Liver (tissue), 3 donors: ENCODE measurements around the gene DEFB110.

Source experiments
- HNF4G ChIP-seq: IDR thresholded peaks from 2 replicates; pipeline ENCODE4 v1.6.1; 2016; ENCODE audit warnings: antibody characterized with exemption
- RXRA ChIP-seq, 2 donors: IDR thresholded peaks; 2 replicates each; pipeline ENCODE4 v1.6.1; 2017 to 2018; ENCODE audit warnings: antibody characterized with exemption in 2 of 2, mild to moderate bottlenecking in 1 of 2
- TF ChIP-seq, protein P1 (sequence below): IDR thresholded peaks from 2 replicates; pipeline ENCODE4 v1.6.1; 2016; ENCODE audit warnings: antibody characterized with exemption
- TF ChIP-seq, protein P2 (sequence below): fragments of 150-350 bp; IDR thresholded peaks from 2 replicates; pipeline ENCODE4 v1.5.1; 2017; ENCODE audit warnings: improper control_type of control experiment, low read depth, low read length; ENCODE audit not compliant: missing input control
- donor health status: healthy.
- donor health status: healthy.

DNA sequence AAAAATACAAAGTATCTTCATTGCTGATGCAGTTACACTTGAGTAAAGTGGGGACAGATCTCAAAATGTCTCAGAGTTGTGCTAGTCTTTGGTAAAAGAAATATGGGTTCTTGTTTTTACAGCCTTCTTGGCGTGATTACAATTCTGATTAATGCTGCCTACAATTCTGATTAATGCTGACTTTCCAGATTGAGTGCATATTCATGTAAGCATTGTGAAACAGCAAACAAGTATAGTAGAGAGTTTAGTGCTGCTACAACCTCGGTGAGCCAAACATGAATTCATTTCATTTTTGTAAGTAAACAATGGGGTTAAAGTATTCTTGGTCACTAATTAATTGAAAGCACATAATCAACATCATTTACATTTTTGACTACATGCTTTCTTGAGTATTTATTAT is 52.2 kb downstream of the DEFB110 start, which contains the start of gene DEFB113:
- TF ChIP-seq, protein P1, sequence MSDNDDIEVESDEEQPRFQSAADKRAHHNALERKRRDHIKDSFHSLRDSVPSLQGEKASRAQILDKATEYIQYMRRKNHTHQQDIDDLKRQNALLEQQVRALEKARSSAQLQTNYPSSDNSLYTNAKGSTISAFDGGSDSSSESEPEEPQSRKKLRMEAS: no peak
- TF ChIP-seq, protein P2, sequence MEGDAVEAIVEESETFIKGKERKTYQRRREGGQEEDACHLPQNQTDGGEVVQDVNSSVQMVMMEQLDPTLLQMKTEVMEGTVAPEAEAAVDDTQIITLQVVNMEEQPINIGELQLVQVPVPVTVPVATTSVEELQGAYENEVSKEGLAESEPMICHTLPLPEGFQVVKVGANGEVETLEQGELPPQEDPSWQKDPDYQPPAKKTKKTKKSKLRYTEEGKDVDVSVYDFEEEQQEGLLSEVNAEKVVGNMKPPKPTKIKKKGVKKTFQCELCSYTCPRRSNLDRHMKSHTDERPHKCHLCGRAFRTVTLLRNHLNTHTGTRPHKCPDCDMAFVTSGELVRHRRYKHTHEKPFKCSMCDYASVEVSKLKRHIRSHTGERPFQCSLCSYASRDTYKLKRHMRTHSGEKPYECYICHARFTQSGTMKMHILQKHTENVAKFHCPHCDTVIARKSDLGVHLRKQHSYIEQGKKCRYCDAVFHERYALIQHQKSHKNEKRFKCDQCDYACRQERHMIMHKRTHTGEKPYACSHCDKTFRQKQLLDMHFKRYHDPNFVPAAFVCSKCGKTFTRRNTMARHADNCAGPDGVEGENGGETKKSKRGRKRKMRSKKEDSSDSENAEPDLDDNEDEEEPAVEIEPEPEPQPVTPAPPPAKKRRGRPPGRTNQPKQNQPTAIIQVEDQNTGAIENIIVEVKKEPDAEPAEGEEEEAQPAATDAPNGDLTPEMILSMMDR: no peak
- TF ChIP-seq RXRA (IDR thresholded peaks at IDR 0.05) (no peak), HNF4G (no peak)
